DND-41 (cell line): Measurements from ENCODE around the gene ASIC2.

ENCODE experiments used
- EZH2 ChIP-seq: IDR thresholded peaks from 3 replicates; pipeline ENCODE4 v1.6.1; 2012; ENCODE audit warnings: borderline replicate concordance, low read depth, mild to moderate bottlenecking, moderate library complexity, low read length, inconsistent platforms; ENCODE audit not compliant: severe bottlenecking
- TF ChIP-seq, protein P1 (sequence below): IDR thresholded peaks from 2 replicates; pipeline ENCODE4 v1.5.1; 2012; ENCODE audit warnings: borderline replicate concordance, low read length, moderate library complexity, mild to moderate bottlenecking; ENCODE audit not compliant: poor library complexity, severe bottlenecking; ENCODE audit errors: extremely low read depth

DNA sequence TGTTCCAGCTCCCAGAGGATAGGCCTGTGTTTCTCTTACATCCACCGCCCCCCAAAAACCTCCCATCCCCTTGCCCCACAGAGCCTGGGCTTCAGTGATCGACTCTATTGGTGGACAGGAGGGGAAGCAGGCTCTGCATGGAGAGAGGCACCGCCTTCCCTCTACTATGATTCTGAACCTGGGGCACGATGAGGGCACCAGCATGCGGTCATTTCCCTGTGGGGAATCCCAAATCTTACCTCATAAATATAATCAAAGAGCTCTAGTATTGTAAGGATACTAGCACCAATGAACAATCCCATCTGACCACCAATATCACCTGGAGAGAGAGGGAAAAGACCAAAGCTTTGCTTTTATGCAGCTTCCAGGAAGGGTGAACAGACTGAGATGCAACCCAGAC is 275.7 kb downstream of the ASIC2 start:
- TF ChIP-seq, protein P1, sequence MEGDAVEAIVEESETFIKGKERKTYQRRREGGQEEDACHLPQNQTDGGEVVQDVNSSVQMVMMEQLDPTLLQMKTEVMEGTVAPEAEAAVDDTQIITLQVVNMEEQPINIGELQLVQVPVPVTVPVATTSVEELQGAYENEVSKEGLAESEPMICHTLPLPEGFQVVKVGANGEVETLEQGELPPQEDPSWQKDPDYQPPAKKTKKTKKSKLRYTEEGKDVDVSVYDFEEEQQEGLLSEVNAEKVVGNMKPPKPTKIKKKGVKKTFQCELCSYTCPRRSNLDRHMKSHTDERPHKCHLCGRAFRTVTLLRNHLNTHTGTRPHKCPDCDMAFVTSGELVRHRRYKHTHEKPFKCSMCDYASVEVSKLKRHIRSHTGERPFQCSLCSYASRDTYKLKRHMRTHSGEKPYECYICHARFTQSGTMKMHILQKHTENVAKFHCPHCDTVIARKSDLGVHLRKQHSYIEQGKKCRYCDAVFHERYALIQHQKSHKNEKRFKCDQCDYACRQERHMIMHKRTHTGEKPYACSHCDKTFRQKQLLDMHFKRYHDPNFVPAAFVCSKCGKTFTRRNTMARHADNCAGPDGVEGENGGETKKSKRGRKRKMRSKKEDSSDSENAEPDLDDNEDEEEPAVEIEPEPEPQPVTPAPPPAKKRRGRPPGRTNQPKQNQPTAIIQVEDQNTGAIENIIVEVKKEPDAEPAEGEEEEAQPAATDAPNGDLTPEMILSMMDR = no peak
- no peak for TF ChIP-seq EZH2
